Testis (tissue), 3 donors: ENCODE data around the gene CIT. TPM values are rescaled to one million over a fixed set of nuclear protein-coding genes. Genes with fewer than 3 reads are reported as not detected.

Experiments used
- DNase-seq: peaks from one replicate; pipeline ENCODE4 v3.0.0-alpha.2; 2019
- H3K27ac ChIP-seq, 2 donors: fragments of 200-600 bp; sonication (generic); one replicate each; pipeline ENCODE4 v1.5.1; 2019
- H3K27me3 ChIP-seq: fragments of 200-600 bp; sonication (generic); one replicate; pipeline ENCODE4 v1.5.1; 2019
- H3K36me3 ChIP-seq: fragments of 200-600 bp; sonication (generic); one replicate; pipeline ENCODE4 v1.5.1; 2017; ENCODE audit warnings: low read depth; ENCODE audit errors: missing control alignments
- H3K4me1 ChIP-seq: fragments of 200-600 bp; sonication (generic); one replicate; pipeline ENCODE4 v1.5.1; 2019
- H3K4me3 ChIP-seq, 2 donors: fragments of 200-600 bp; sonication (generic); one replicate each; pipeline ENCODE4 v1.5.1; 2017 to 2019
- H3K9me3 ChIP-seq: fragments of 200-600 bp; sonication (generic); one replicate; pipeline ENCODE4 v1.5.1; 2017
- POLR2A ChIP-seq: fragments of 450-650 bp; IDR thresholded peaks from one replicate; pipeline ENCODE4 v1.6.1; 2017; ENCODE audit warnings: antibody characterized with exemption, mild to moderate bottlenecking, moderate library complexity
- WGBS, 2 donors: methylation state at CpG; one replicate each; pipeline ENCODE4 v1.1.5; 2018; 5-methylcytosine and 5-hydroxymethylcytosine counted together
- intact Hi-C: fragments of 100-400 bp; cut with DNase I; formaldehyde crosslinking; loops from one replicate; pipeline ENCODE4 v1.15.1; 2023; ENCODE audit warnings: low total_unique reads
- polyA plus RNA-seq: library from polyadenylated mRNA; stranded (reverse); fragments of 350-450 nt; fragmentation: Illumina TruSeq; extraction: RNeasy Lipid Tissue Mini Kit (QIAGEN cat#74804); gene quantifications from one replicate; pipeline ENCODE4 v1.2.3, GENCODE V29; 2014; ENCODE audit warnings: low read depth, low replicate concordance; ENCODE audit not compliant: insufficient read depth
- total RNA-seq, 2 donors: library from RNA; depleted of rRNA; stranded (reverse); fragments of >200 nt; gene quantifications; one replicate each; pipeline ENCODE4 v1.2.3, GENCODE V29; 2016
- TF ChIP-seq, protein P1 (sequence below), 3 experiments: fragments of 450-650 bp in 2 of 3; fragments of 200-600 bp in 1 of 3; sonication (generic) in 1 of 3; IDR thresholded peaks; one replicate each; pipeline ENCODE4 v1.5.1; 2016 to 2019; ENCODE audit warnings: antibody characterized with exemption in 3 of 3, mild to moderate bottlenecking in 2 of 3, moderate library complexity in 1 of 3

Gene CIT
- total and polyA plus RNA-seq, 3 donors from 2014 or later, result 14.6 to 30.0 (median 20.0) TPM

- H3K4me3 ChIP-seq, result no peak overlapping the region
- intact Hi-C loops, result no loop called here
- no peak overlapping the region for H3K27ac ChIP-seq
- DNase-seq, result no peak
- no peaks in the 10 kb centered on the region for H3K36me3 ChIP-seq
- H3K27me3 ChIP-seq, result no peaks in the 10 kb centered on the region
- H3K9me3 ChIP-seq, result no peaks in the 10 kb centered on the region
- no peaks in the 10 kb centered on the region for H3K4me1 ChIP-seq
- TF ChIP-seq, protein P1, sequence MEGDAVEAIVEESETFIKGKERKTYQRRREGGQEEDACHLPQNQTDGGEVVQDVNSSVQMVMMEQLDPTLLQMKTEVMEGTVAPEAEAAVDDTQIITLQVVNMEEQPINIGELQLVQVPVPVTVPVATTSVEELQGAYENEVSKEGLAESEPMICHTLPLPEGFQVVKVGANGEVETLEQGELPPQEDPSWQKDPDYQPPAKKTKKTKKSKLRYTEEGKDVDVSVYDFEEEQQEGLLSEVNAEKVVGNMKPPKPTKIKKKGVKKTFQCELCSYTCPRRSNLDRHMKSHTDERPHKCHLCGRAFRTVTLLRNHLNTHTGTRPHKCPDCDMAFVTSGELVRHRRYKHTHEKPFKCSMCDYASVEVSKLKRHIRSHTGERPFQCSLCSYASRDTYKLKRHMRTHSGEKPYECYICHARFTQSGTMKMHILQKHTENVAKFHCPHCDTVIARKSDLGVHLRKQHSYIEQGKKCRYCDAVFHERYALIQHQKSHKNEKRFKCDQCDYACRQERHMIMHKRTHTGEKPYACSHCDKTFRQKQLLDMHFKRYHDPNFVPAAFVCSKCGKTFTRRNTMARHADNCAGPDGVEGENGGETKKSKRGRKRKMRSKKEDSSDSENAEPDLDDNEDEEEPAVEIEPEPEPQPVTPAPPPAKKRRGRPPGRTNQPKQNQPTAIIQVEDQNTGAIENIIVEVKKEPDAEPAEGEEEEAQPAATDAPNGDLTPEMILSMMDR (IDR thresholded peaks at IDR 0.05), result no peak
- TF ChIP-seq POLR2A, result no peak
- WGBS, 2 donors, result 94 to 97% methylated on average over 5 of the region's 5 CpGs
Observed at GRCh38 chr12:119828300-119828699, 48.8 kb downstream of the CIT start.

GRCh38 chr12:119827760-119828159, 49.4 kb downstream of the CIT start:
- TF ChIP-seq, protein P1 (IDR thresholded peaks at IDR 0.05), result no peak
- TF ChIP-seq POLR2A, result no peak
- 92 to 100% methylated on average over 1 of the region's 1 CpG for WGBS, 2 donors
- H3K9me3 ChIP-seq, result no peaks in the 10 kb centered on the region
- H3K27ac ChIP-seq, result no peak overlapping the region
- H3K27me3 ChIP-seq, result no peaks in the 10 kb centered on the region
- H3K36me3 ChIP-seq, result no peaks in the 10 kb centered on the region
- intact Hi-C loops, result no loop called here
- no peak overlapping the region for H3K4me3 ChIP-seq
- no peak for DNase-seq
- no peaks in the 10 kb centered on the region for H3K4me1 ChIP-seq

DNA sequence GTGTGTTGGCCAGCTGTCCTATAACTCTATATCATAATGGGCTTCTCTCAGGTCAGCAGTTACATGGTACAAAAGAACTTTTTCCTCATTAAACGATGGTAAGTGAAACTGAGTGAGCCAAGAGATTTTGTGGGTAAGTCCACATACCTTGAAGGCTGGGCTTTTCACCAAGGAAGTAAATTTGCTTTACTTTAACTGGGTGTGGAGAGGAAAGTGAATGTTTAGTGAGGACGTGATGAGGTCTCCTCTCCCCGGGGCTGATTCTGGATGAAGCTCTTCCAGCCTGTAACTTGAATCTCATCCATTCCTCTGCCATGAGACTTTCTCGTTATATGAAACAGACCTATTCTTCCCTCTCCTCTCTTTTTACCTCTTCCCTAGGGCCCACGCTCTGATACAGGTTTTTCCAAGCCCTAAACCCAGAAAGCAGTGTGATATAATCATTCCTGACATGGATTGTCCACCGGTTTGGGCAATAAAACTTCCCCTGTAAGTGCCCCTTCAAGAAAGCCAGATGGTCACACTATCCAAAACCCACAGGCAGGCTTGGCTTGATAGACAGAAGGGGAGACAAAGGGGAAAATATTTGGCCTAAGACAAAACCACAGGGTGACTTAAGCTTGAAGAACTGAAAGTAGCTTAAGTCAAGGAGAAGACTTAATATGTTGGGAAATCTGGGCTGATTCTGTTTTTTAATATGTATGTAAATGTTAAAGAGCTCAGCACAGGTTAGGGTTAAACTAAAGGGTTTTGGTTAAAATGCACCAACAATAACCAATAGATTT, 50.3 kb downstream of the CIT start:
- no peak overlapping the region for H3K4me3 ChIP-seq
- no peaks in the 10 kb centered on the region for H3K4me1 ChIP-seq
- H3K36me3 ChIP-seq, result no peaks in the 10 kb centered on the region
- no peaks in the 10 kb centered on the region for H3K9me3 ChIP-seq
- 78 to 79% methylated on average over 6 of the region's 6 CpGs for whole genome bisulfite sequencing, 2 donors
- intact Hi-C loops, result no loop called here
- H3K27me3 ChIP-seq, result no peaks in the 10 kb centered on the region
- no peak for TF ChIP-seq POLR2A
- TF ChIP-seq, protein P1 (IDR thresholded peaks at IDR 0.05), result no peak
- H3K27ac ChIP-seq, result no peak overlapping the region
- no peak for DNase-seq

GRCh38 chr12:119825262-119825661, 51.9 kb downstream of the CIT start:
- intact Hi-C loops, result no loop called here
- no peaks in the 10 kb centered on the region for H3K27me3 ChIP-seq
- no peak overlapping the region for H3K27ac ChIP-seq
- 88 to 92% methylated on average over 7 of the region's 7 CpGs for WGBS, 2 donors
- no peak overlapping the region for H3K4me3 ChIP-seq
- TF ChIP-seq, protein P1 (IDR thresholded peaks at IDR 0.05), result no peak
- no peak for TF ChIP-seq POLR2A
- no peaks in the 10 kb centered on the region for H3K9me3 ChIP-seq
- H3K36me3 ChIP-seq, result no peaks in the 10 kb centered on the region
- H3K4me1 ChIP-seq, result no peaks in the 10 kb centered on the region
- no peak for DNase-seq

- 76 to 88% methylated on average over 2 of the region's 2 CpGs for WGBS, 2 donors
- TF ChIP-seq, protein P1 (IDR thresholded peaks at IDR 0.05), result no peak
- DNase-seq, result no peak
- no peaks in the 10 kb centered on the region for H3K36me3 ChIP-seq
- no peak overlapping the region for H3K4me3 ChIP-seq
- H3K9me3 ChIP-seq, result no peaks in the 10 kb centered on the region
- intact Hi-C loops, result no loop called here
- H3K27ac ChIP-seq, result no peak overlapping the region
- no peaks in the 10 kb centered on the region for H3K27me3 ChIP-seq
- H3K4me1 ChIP-seq, result no peaks in the 10 kb centered on the region
Observed at GRCh38 chr12:119822046-119822445, 55.1 kb downstream of the CIT start.
